Right lobe of liver (tissue), 6 donors: ENCODE data around the gene MYL2. TPM values are rescaled to one million over a fixed set of nuclear protein-coding genes. Genes with fewer than 3 reads are reported as not detected.

Experiments used
- ATAC-seq, 4 donors: fragments of 200-7000 bp; cut with Tn5 transposase; one replicate each; pipeline ENCODE4 v1.9.1; 2020; ENCODE audit warnings: mild to moderate bottlenecking in 4 of 4, moderate library complexity in 4 of 4
- DNase-seq, 3 donors: peaks; one replicate each; pipeline ENCODE4 v3.0.0-alpha.2; 2020
- H3K27ac ChIP-seq, 3 donors: fragments of 200-600 bp; one replicate each; pipeline ENCODE4 v1.8.0; 2022
- H3K27me3 ChIP-seq, 2 donors: fragments of 200-600 bp; one replicate each; pipeline ENCODE4 v1.8.0; 2022
- H3K36me3 ChIP-seq, 4 donors: fragments of 200-600 bp; sonication (generic) in 1 of 4; one replicate each; pipeline versions ENCODE4 v1.5.1 to v1.8.0; 2017 to 2022; ENCODE audit warnings: control low read depth in 1 of 4
- H3K4me1 ChIP-seq, 4 donors: fragments of 200-600 bp; sonication (generic) in 1 of 4; one replicate each; pipeline versions ENCODE4 v1.5.1 to v1.8.0; 2017 to 2022; ENCODE audit warnings: control low read depth in 1 of 4
- H3K4me3 ChIP-seq, 3 donors: fragments of 200-600 bp; one replicate each; pipeline ENCODE4 v1.8.0; 2022
- H3K9me3 ChIP-seq, 4 donors: fragments of 200-600 bp; sonication (generic) in 1 of 4; one replicate each; pipeline versions ENCODE4 v1.5.1 to v1.8.0; 2017 to 2022; ENCODE audit warnings: control low read depth in 1 of 4
- POLR2A ChIP-seq: fragments of 450-650 bp; IDR thresholded peaks from one replicate; pipeline ENCODE4 v1.6.1; 2017; ENCODE audit warnings: antibody characterized with exemption, mild to moderate bottlenecking
- WGBS: methylation state at CpG from one replicate; pipeline ENCODE4 v1.1.6; 2018; ENCODE audit warnings: low coverage, low lambda C conversion rate; ENCODE audit not compliant: insufficient coverage; ENCODE audit errors: missing lambda C conversion rate; 5-methylcytosine and 5-hydroxymethylcytosine counted together
- intact Hi-C, 2 donors: fragments of 100-400 bp; cut with DNase I; formaldehyde crosslinking; loops; one replicate each; pipeline versions ENCODE4 v1.11.2 to v1.14.1; 2022
- total RNA-seq, 6 experiments: library from RNA; depleted of rRNA in 2 of 6; stranded (reverse); fragments of >200 nt in 2 of 6; fragmentation: NEBNext Ultra II Directional in 3 of 6; extraction: Animal tissue kit (Norgen Biotek cat#: 25700) in 3 of 6; gene quantifications; one replicate each; pipeline versions ENCODE4 v1.1.0 to v1.2.4, GENCODE V29; 2016 to 2023
- TF ChIP-seq, protein P1 (sequence below), 4 donors: fragments of 200-600 bp in 3 of 4; fragments of 450-650 bp in 1 of 4; IDR thresholded peaks; one replicate each; pipeline versions ENCODE4 v1.5.1 to v1.8.0; 2016 to 2022; ENCODE audit warnings: antibody characterized with exemption in 4 of 4, mild to moderate bottlenecking in 2 of 4
- donor health status: DM: no; HTN: yes; CAD: no.
- donor health status: DM: no; HTN: no; CAD: no.
- donor health status: DM: no; HTN: no; CAD: no.
- donor health status: DM: no; HTN: yes; CAD: no.
- donor health status: DM: no; HTN: yes; CAD: no.

MYL2 gene
- total RNA-seq, 6 experiments from 2014 or later, result 0.49 to 4.3 (median 1.0) TPM

DNA sequence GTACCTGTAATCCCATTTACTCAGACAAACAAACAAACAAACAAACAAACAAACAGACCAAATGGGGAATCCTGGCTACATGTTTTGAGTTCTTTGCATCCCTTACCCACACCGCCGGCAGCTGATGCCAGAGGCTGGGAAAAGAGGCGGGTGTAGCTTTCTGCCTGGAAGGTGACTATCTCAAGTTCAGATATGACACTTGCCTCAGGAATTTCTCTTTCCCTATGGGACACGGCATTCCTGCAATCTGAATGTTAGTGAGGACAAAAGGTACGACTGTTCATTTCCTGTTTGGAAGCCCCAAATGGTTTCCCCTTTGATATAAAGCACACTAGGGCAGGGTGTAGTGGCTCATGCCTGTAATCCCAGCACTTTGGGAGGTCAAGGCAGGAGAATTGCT is 2.9 kb downstream of the MYL2 start:
- Histone ChIP-seq H3K27me3 (no peaks in the 10 kb centered on the region), H3K4me1 (no peaks in the 10 kb centered on the region), H3K9me3 (no peaks in the 10 kb centered on the region), H3K4me3 (no peak overlapping the region), H3K36me3 (no peaks in the 10 kb centered on the region), H3K27ac (no peak overlapping the region)
- DNase-seq, result no peak
- intact Hi-C loops, result no loop called here
- 47% methylated on average over 5 of the region's 5 CpGs for WGBS
- TF ChIP-seq POLR2A, result no peak
- no peak for ATAC-seq

DNA sequence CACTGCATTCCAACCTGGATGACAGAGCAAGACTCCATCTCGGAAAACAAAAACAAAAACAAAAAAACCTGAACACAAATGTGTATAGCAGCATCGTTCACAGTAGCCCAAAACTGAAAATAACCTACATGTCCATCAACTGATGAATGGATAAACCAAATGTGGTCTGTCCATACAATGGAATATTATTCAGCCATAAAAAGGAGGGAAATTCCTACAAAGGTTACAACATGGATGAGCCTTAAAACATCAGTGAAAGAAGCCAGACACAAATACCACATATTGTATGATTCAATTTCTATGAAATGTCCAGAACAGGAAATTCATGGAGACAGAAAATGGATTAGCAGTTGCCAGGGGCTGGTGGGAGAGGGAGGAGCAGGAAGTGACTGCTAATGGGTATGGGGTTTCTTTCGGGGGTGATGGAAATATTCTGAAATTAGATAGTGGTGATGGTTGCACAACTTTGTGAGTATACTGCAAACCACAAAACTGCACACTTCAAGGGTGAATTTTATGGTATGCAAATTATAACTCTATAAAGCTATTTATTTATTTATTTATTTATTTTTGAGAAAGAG is 4.0 kb downstream of the MYL2 start:
- Histone ChIP-seq H3K9me3 (no peaks in the 10 kb centered on the region), H3K27ac (no peak overlapping the region), H3K27me3 (no peaks in the 10 kb centered on the region), H3K36me3 (no peaks in the 10 kb centered on the region), H3K4me3 (no peak overlapping the region), H3K4me1 (no peaks in the 10 kb centered on the region)
- DNase-seq (no peak), ATAC-seq (no peak)
- 64% methylated on average over 3 of the region's 3 CpGs for WGBS
- TF ChIP-seq, protein P1, sequence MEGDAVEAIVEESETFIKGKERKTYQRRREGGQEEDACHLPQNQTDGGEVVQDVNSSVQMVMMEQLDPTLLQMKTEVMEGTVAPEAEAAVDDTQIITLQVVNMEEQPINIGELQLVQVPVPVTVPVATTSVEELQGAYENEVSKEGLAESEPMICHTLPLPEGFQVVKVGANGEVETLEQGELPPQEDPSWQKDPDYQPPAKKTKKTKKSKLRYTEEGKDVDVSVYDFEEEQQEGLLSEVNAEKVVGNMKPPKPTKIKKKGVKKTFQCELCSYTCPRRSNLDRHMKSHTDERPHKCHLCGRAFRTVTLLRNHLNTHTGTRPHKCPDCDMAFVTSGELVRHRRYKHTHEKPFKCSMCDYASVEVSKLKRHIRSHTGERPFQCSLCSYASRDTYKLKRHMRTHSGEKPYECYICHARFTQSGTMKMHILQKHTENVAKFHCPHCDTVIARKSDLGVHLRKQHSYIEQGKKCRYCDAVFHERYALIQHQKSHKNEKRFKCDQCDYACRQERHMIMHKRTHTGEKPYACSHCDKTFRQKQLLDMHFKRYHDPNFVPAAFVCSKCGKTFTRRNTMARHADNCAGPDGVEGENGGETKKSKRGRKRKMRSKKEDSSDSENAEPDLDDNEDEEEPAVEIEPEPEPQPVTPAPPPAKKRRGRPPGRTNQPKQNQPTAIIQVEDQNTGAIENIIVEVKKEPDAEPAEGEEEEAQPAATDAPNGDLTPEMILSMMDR (IDR thresholded peaks at IDR 0.05), result no peak
- no peak for TF ChIP-seq POLR2A
- intact Hi-C loops, result no loop called here

DNA sequence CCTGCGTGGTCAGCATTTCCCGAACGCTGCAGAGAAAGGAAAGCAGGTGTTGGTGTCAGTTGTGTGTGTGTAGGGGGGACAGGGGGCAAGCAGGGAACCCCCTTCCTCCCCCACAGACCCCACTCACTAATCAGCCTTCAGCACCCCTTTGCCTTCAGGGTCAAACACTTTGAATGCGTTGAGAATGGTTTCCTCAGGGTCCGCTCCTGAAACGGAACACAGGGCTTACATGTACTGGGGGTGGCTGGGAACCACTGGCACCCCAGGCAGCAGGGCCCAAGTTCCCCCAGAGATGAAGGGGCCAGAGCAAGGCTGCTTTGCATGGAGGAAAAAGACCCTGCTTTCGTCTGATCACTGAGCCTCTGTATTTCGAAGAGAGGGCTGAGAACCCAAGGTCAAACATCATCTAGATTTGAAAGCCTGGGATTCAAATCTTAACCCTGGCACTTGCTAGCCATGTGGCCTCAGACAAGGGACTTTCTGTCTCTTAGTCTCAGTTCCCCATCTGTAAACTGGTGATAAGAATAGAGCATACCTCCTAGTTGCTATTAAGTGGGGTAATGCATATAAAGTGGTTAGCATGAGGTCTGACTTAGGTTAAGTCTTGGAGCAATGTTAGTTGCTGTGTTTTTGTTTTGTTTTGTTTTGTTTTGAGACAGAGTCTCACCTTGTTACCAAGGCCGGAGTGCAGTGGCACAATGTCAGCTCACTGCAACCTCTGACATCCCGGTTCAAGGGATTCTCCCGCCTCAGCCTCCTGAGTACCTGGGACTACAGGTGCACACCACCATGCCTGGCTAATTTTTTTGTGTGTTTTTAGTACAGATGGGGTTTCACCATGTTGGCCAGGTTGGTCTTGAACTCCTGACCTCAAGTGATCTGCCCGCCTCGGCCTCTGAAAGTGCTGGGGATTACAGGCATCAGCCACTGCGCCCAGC is 7.0 kb downstream of the MYL2 start:
- H3K27me3 ChIP-seq, result no peaks in the 10 kb centered on the region
- no peak for DNase-seq
- no peaks in the 10 kb centered on the region for H3K9me3 ChIP-seq
- TF ChIP-seq POLR2A, result no peak
- TF ChIP-seq, protein P1 (IDR thresholded peaks at IDR 0.05), result no peak
- WGBS, result 78% methylated on average over 8 of the region's 14 CpGs
- no peaks in the 10 kb centered on the region for H3K4me1 ChIP-seq
- intact Hi-C loops, result no loop called here
- no peak overlapping the region for H3K27ac ChIP-seq
- H3K36me3 ChIP-seq, result no peaks in the 10 kb centered on the region
- H3K4me3 ChIP-seq, result no peak overlapping the region
- ATAC-seq, result no peak

DNA sequence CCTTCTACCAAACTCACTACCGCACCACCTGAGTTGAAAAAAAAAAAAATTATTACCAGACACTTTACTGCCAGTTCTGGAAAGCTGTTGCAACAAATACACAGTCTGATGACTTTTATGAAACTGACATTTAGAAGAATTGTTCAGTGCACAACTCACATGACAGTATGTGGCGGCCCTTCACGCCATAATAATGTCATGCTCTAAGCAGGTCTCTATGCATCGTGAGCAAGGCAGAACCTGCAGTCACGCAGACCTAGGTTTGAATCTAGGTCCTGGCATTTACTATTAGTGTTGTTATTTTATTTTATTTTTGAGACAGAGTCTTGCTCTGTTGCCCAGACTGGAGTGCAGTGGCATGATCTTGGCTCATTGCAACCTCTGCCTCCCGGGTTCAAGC is 8.1 kb downstream of the MYL2 start:
- H3K27me3 ChIP-seq, result no peaks in the 10 kb centered on the region
- no peaks in the 10 kb centered on the region for H3K4me1 ChIP-seq
- 84% methylated on average over 6 of the region's 6 CpGs for WGBS
- TF ChIP-seq, protein P1 (IDR thresholded peaks at IDR 0.05), result no peak
- no peak for TF ChIP-seq POLR2A
- no peak for ATAC-seq
- no peaks in the 10 kb centered on the region for H3K9me3 ChIP-seq
- no peak overlapping the region for H3K27ac ChIP-seq
- H3K36me3 ChIP-seq, result no peaks in the 10 kb centered on the region
- H3K4me3 ChIP-seq, result no peak overlapping the region
- intact Hi-C loops, result no loop called here
- DNase-seq, result no peak
